ENCODE measurements around the gene CD320.
"Not testable (repeated sequence)": the region's sequence is repeated elsewhere in the genome, so short reads cannot be mapped to it uniquely, and the experiment has no call there.

CD320 gene

GRCh38 chr19:8305798-8306197, 2.4 kb downstream of the CD320 start:
- no peak for TF ChIP-seq POLR2AphosphoS5 (IDR thresholded peaks at IDR 0.05; ENCODE audit: borderline replicate concordance, low read depth, low read length)
- no peak for TF ChIP-seq EZH2 (IDR thresholded peaks at IDR 0.05)
- TF ChIP-seq FOXP2 (optimal IDR thresholded peaks at IDR 0.05; ENCODE audit: control extremely low read depth, extremely low read length, insufficient read depth), result no peak
- Histone ChIP-seq H3K9ac (ENCODE audit: insufficient read length) (no peak overlapping the region), H3K27ac (0 out of 2 replicates have a peak overlapping the region, but pooled peaks have one; percentile 30), H3K4me3 (no peak overlapping the region), H3K9me3 (ENCODE audit: low read depth, low read length) (no peaks in the 10 kb centered on the region), H3K36me3 (ENCODE audit: insufficient read depth, low read length) (peaks cover 52% of the 10 kb centered on the region; the same call in 1 of the 2 replicates)
- no peak for DNase-seq (ENCODE audit: low read depth, low spot score)

- Histone ChIP-seq H3K27ac (no peak overlapping the region), H3K36me3 (ENCODE audit: insufficient read depth, low read length) (peaks cover 47% of the 10 kb centered on the region; the same call in 1 of the 2 replicates), H3K9ac (ENCODE audit: insufficient read length) (no peak overlapping the region), H3K9me3 (ENCODE audit: low read depth, low read length) (no peaks in the 10 kb centered on the region), H3K4me3 (no peak overlapping the region)
- no peak for TF ChIP-seq EZH2 (IDR thresholded peaks at IDR 0.05)
- no peak for DNase-seq (ENCODE audit: low read depth, low spot score)
These were observed 3.1 kb downstream of the CD320 start for GRCh38 chr19:8304841-8305621.

- no peak overlapping the region for H3K4me3 ChIP-seq
- no peak for TF ChIP-seq POLR2AphosphoS5 (IDR thresholded peaks at IDR 0.05; ENCODE audit: borderline replicate concordance, low read depth, low read length)
- no peak for TF ChIP-seq EZH2 (IDR thresholded peaks at IDR 0.05)
- no peak for TF ChIP-seq FOXP2 (optimal IDR thresholded peaks at IDR 0.05; ENCODE audit: control extremely low read depth, extremely low read length, insufficient read depth)
- no peak for DNase-seq (ENCODE audit: low read depth, low spot score)
- H3K36me3 ChIP-seq (ENCODE audit: insufficient read depth, low read length), result peaks cover 43% of the 10 kb centered on the region; the same call in 1 of the 2 replicates
- H3K27ac ChIP-seq, result no peak overlapping the region
- no peak overlapping the region for H3K9ac ChIP-seq (ENCODE audit: insufficient read length)
- no peaks in the 10 kb centered on the region for H3K9me3 ChIP-seq (ENCODE audit: low read depth, low read length)
These were observed 5.4 kb downstream of the CD320 start for GRCh38 chr19:8302734-8303133.

GRCh38 chr19:8302357-8302691, 5.8 kb downstream of the CD320 start:
- no peak overlapping the region for H3K4me3 ChIP-seq
- TF ChIP-seq POLR2AphosphoS5 (IDR thresholded peaks at IDR 0.05; ENCODE audit: borderline replicate concordance, low read depth, low read length) (no peak), EZH2 (IDR thresholded peaks at IDR 0.05) (no peak), FOXP2 (optimal IDR thresholded peaks at IDR 0.05; ENCODE audit: control extremely low read depth, extremely low read length, insufficient read depth) (no peak)
- no peak overlapping the region for H3K9ac ChIP-seq (ENCODE audit: insufficient read length)
- no peaks in the 10 kb centered on the region for H3K9me3 ChIP-seq (ENCODE audit: low read depth, low read length)
- no peak for DNase-seq (ENCODE audit: low read depth, low spot score)
- H3K36me3 ChIP-seq (ENCODE audit: insufficient read depth, low read length), result peaks cover 43% of the 10 kb centered on the region; the same call in 1 of the 2 replicates
- no peak overlapping the region for H3K27ac ChIP-seq

GRCh38 chr19:8291337-8291736, 16.8 kb downstream of the CD320 start:
- DNase-seq (ENCODE audit: low read depth, low spot score); H3K27ac ChIP-seq; H3K4me3 ChIP-seq; H3K36me3 ChIP-seq (ENCODE audit: insufficient read depth, low read length); H3K9me3 ChIP-seq (ENCODE audit: low read depth, low read length); H3K9ac ChIP-seq (ENCODE audit: insufficient read length): not testable (repeated sequence)

- H3K36me3 ChIP-seq (ENCODE audit: insufficient read depth, low read length); H3K4me3 ChIP-seq; DNase-seq (ENCODE audit: low read depth, low spot score); H3K27ac ChIP-seq; H3K9me3 ChIP-seq (ENCODE audit: low read depth, low read length); H3K9ac ChIP-seq (ENCODE audit: insufficient read length): not testable (repeated sequence)
These were observed 31.6 kb downstream of the CD320 start for GRCh38 chr19:8276508-8276907.

- Histone ChIP-seq H3K9ac (ENCODE audit: insufficient read length) (no peak overlapping the region), H3K27ac (no peak overlapping the region), H3K36me3 (ENCODE audit: insufficient read depth, low read length) (no peaks in the 10 kb centered on the region), H3K9me3 (ENCODE audit: low read depth, low read length) (no peaks in the 10 kb centered on the region), H3K4me3 (no peak overlapping the region)
- DNase-seq (ENCODE audit: low read depth, low spot score), result no peak
- TF ChIP-seq FOXP2 (optimal IDR thresholded peaks at IDR 0.05; ENCODE audit: control extremely low read depth, extremely low read length, insufficient read depth) (no peak), EZH2 (IDR thresholded peaks at IDR 0.05) (no peak), POLR2AphosphoS5 (IDR thresholded peaks at IDR 0.05; ENCODE audit: borderline replicate concordance, low read depth, low read length) (no peak)
These were observed 38.4 kb downstream of the CD320 start for GRCh38 chr19:8269724-8270123.

GRCh38 chr19:8265872-8266271, 42.3 kb downstream of the CD320 start:
- Histone ChIP-seq H3K4me3 (no peak overlapping the region), H3K9me3 (ENCODE audit: low read depth, low read length) (no peaks in the 10 kb centered on the region), H3K36me3 (ENCODE audit: insufficient read depth, low read length) (no peaks in the 10 kb centered on the region), H3K27ac (no peak overlapping the region), H3K9ac (ENCODE audit: insufficient read length) (no peak overlapping the region)
- TF ChIP-seq POLR2AphosphoS5 (IDR thresholded peaks at IDR 0.05; ENCODE audit: borderline replicate concordance, low read depth, low read length), result no peak
- no peak for DNase-seq (ENCODE audit: low read depth, low spot score)

GRCh38 chr19:8264248-8264647, 43.9 kb downstream of the CD320 start:
- H3K36me3 ChIP-seq (ENCODE audit: insufficient read depth, low read length); H3K9me3 ChIP-seq (ENCODE audit: low read depth, low read length); H3K9ac ChIP-seq (ENCODE audit: insufficient read length); DNase-seq (ENCODE audit: low read depth, low spot score); H3K27ac ChIP-seq; H3K4me3 ChIP-seq: not testable (repeated sequence)

Data from SK-N-MC (cell line).